Measurements from ENCODE around the gene OLFML3. TPM values are rescaled to one million over a fixed set of nuclear protein-coding genes. Genes with fewer than 3 reads are reported as not detected.

The OLFML3 gene
- total RNA-seq, 1 experiment from 2014 or later = 171 TPM

DNA sequence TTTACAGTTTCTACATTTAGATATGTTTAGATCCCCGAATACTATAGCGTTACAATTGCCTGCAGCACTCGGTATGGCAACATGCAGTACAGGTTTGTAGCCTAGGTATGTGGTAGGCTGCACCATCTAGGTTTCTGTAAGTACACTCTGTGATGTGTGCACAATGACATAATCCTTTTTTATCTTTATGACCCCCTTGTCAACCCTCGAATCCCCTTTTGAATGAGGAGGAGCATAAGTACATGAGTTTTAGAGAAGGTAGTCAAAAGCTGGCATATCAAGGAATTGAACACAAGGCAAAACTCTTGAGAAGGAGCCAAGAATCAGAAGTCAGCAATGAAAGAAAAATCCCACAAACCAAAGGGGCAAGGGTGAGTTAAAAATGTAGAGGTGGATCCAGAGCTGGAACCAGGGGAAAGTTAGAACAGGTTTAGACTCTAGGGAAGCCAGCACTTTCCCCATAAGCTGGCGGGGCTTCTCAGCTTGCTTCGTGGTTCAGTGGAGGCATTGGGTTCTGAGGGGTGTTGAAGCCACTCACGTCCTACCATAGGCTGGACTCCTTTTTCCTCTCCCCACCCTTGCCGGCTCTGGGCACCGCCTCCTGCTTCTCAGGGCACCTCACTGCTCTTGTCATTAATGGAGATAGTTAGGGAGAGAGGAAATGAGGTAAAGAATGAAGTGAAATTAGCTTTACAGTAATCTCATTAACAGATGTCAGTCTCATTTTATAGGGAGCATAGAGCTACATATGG lies 31.3 kb downstream of the OLFML3 start:
- no peaks in the 10 kb centered on the region for H3K79me2 ChIP-seq (ENCODE audit: insufficient read depth, low read length)
- H2AK5ac ChIP-seq (ENCODE audit: insufficient read length, low read length) = no peak overlapping the region
- no peak overlapping the region for H3K4me2 ChIP-seq (ENCODE audit: insufficient read depth, insufficient read length, low read length)
- H3T11ph ChIP-seq (ENCODE audit: low read length) = no peak overlapping the region
- Mint-ChIP-seq H3K4me3 (no peak overlapping the region), H3K9me3 (peaks cover 2 to 3% of the 10 kb centered on the region in 2 experiments; a peak in 4 of 5 replicates), H3K27me3 (ENCODE audit: low read depth) (no peaks in the 10 kb centered on the region; the same call in 1 of the 2 replicates), H3K36me3 (ENCODE audit: insufficient read depth in 1 of 3, low read depth in 3 of 3) (peaks cover 0 to 17% (median 6%) of the 10 kb centered on the region in 3 experiments; a peak in 6 of 7 replicates), H3K4me1 (peaks cover 27 to 33% of the 10 kb centered on the region in 2 experiments), H3K27ac (no peak overlapping the region)
- H4K5ac ChIP-seq (ENCODE audit: insufficient read length, low read depth, low read length) = no peak overlapping the region
- H3K4me1 ChIP-seq (ENCODE audit: insufficient read depth, low read length) = peaks cover 15% of the 10 kb centered on the region
- no peak overlapping the region for H2BK15ac ChIP-seq (ENCODE audit: low read depth, low read length)
- no peak overlapping the region for H3K56ac ChIP-seq (ENCODE audit: insufficient read length, low read depth, low read length)
- no peaks in the 10 kb centered on the region for H3K23me2 ChIP-seq (ENCODE audit: insufficient read length, low read depth, low read length, poor library complexity, severe bottlenecking)
- no peak overlapping the region for H3K14ac ChIP-seq (ENCODE audit: insufficient read depth, low read length)
- H3K79me1 ChIP-seq (ENCODE audit: insufficient read depth, low read depth, low read length, poor library complexity, severe bottlenecking) = no peaks in the 10 kb centered on the region
- H3K9ac ChIP-seq (ENCODE audit: extremely low read depth, insufficient read length, low read length) = no peak overlapping the region
- no peak overlapping the region for H3K27ac ChIP-seq (ENCODE audit: insufficient read length, low read depth, low read length)
- H4K20me1 ChIP-seq (ENCODE audit: control insufficient read depth, insufficient read depth, insufficient read length) = no peaks in the 10 kb centered on the region
- H2BK20ac ChIP-seq (ENCODE audit: low read depth, low read length, poor library complexity, severe bottlenecking) = no peak overlapping the region
- H2BK12ac ChIP-seq (ENCODE audit: insufficient read length, low read depth, low read length) = no peak overlapping the region
- no peak overlapping the region for H3K18ac ChIP-seq (ENCODE audit: insufficient read length, low read depth, low read length)
- no peak overlapping the region for H4K8ac ChIP-seq (replicated peaks; ENCODE audit: insufficient read length, low read depth, low read length)
- no peak overlapping the region for H3K23ac ChIP-seq (ENCODE audit: insufficient read length, low read depth, low read length)
- TF ChIP-seq, protein P1, sequence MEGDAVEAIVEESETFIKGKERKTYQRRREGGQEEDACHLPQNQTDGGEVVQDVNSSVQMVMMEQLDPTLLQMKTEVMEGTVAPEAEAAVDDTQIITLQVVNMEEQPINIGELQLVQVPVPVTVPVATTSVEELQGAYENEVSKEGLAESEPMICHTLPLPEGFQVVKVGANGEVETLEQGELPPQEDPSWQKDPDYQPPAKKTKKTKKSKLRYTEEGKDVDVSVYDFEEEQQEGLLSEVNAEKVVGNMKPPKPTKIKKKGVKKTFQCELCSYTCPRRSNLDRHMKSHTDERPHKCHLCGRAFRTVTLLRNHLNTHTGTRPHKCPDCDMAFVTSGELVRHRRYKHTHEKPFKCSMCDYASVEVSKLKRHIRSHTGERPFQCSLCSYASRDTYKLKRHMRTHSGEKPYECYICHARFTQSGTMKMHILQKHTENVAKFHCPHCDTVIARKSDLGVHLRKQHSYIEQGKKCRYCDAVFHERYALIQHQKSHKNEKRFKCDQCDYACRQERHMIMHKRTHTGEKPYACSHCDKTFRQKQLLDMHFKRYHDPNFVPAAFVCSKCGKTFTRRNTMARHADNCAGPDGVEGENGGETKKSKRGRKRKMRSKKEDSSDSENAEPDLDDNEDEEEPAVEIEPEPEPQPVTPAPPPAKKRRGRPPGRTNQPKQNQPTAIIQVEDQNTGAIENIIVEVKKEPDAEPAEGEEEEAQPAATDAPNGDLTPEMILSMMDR (conservative IDR thresholded peaks at IDR 0.05) = no peak
- H3K9me3 ChIP-seq (ENCODE audit: control insufficient read depth, low read depth, low read length) = no peaks in the 10 kb centered on the region
- no CpG with 5 or more reads among the region's 9 CpGs for WGBS (ENCODE audit: extremely low coverage, insufficient read length, low lambda C conversion rate)
- H2AFZ ChIP-seq (ENCODE audit: low read length) = no peak overlapping the region
- no peak overlapping the region for H3K4ac ChIP-seq (ENCODE audit: low read depth, low read length)
- no peaks in the 10 kb centered on the region for H3K27me3 ChIP-seq (ENCODE audit: insufficient read depth, low read length)
- H2BK5ac ChIP-seq (ENCODE audit: insufficient read length, low read length) = no peak overlapping the region
- H2BK120ac ChIP-seq (ENCODE audit: low read depth, low read length, poor library complexity, severe bottlenecking) = no peak overlapping the region
- H4K91ac ChIP-seq (ENCODE audit: insufficient read length, low read depth, low read length) = no peak overlapping the region
- DNase-seq = no peak

Measured in H9 (cell line).